Chondrocyte (in vitro differentiated cells): Measurements from ENCODE around the gene ALDH3A2. TPM values are rescaled to one million over a fixed set of nuclear protein-coding genes. Genes with fewer than 3 reads are reported as not detected.
"Not testable (repeated sequence)": the region's sequence is repeated elsewhere in the genome, so short reads cannot be mapped to it uniquely, and the experiment has no call there.

Experiments used
- DNase-seq: peaks from one replicate; pipeline ENCODE4 v3.0.0; 2021; ENCODE audit warnings: mixed read lengths, low spot score
- H3K27ac Mint-ChIP-seq: one replicate; pipeline ENCODE4 v1.8.0; 2021; ENCODE audit warnings: mild to moderate bottlenecking, moderate library complexity, mixed read lengths; ENCODE audit not compliant: unreplicated experiment
- H3K27me3 Mint-ChIP-seq: 2 replicates; pipeline ENCODE4 v1.8.0; 2021; ENCODE audit warnings: low read depth, mixed read lengths
- H3K36me3 Mint-ChIP-seq: 2 replicates; pipeline ENCODE4 v1.8.0; 2021; ENCODE audit warnings: low read depth, mixed read lengths
- H3K4me1 Mint-ChIP-seq: 2 replicates; pipeline ENCODE4 v1.8.0; 2021; ENCODE audit warnings: low read depth, mild to moderate bottlenecking, mixed read lengths
- H3K4me3 Mint-ChIP-seq: one replicate; pipeline ENCODE4 v1.8.0; 2021; ENCODE audit warnings: mild to moderate bottlenecking, moderate library complexity, mixed read lengths; ENCODE audit not compliant: unreplicated experiment
- H3K9me3 Mint-ChIP-seq: 2 replicates; pipeline ENCODE4 v1.8.0; 2021; ENCODE audit warnings: low read depth, mixed read lengths
- total RNA-seq: library from RNA; stranded (reverse); gene quantifications from 3 replicates; pipeline ENCODE4 v1.2.1, GENCODE V29; 2021
- TF ChIP-seq, protein P1 (sequence below): fragments of 200-600 bp; sonication (generic); IDR thresholded peaks from 2 replicates; pipeline ENCODE4 v1.5.0; 2021; ENCODE audit warnings: antibody characterized with exemption, mild to moderate bottlenecking, moderate library complexity

Gene ALDH3A2
- total RNA-seq, 1 donor from 2014 or later, result 26.5 TPM

DNA sequence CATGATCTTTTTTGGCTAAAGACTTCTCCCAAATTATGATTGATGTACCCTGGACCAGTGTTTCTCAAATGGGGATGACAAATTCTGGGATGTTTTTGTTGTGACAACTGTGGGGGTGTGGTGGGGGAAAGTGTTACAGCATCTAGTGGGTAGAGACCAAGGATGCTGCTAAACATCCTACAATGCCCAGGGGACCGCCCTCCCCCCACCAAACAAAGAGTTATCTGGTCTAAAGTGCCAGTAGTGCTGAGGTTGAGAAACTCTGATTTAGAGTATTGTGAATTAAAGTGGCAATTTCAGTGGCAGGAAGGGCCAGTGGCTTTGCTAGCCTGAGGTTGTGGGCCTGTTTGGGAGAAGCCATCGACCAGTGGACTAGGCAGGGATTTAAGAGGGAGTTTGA lies 34.6 kb downstream of the ALDH3A2 start:
- H3K4me1 Mint-ChIP-seq, result peaks cover 6% of the 10 kb centered on the region
- TF ChIP-seq, protein P1, sequence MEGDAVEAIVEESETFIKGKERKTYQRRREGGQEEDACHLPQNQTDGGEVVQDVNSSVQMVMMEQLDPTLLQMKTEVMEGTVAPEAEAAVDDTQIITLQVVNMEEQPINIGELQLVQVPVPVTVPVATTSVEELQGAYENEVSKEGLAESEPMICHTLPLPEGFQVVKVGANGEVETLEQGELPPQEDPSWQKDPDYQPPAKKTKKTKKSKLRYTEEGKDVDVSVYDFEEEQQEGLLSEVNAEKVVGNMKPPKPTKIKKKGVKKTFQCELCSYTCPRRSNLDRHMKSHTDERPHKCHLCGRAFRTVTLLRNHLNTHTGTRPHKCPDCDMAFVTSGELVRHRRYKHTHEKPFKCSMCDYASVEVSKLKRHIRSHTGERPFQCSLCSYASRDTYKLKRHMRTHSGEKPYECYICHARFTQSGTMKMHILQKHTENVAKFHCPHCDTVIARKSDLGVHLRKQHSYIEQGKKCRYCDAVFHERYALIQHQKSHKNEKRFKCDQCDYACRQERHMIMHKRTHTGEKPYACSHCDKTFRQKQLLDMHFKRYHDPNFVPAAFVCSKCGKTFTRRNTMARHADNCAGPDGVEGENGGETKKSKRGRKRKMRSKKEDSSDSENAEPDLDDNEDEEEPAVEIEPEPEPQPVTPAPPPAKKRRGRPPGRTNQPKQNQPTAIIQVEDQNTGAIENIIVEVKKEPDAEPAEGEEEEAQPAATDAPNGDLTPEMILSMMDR, result no peak
- no peak overlapping the region for H3K4me3 Mint-ChIP-seq
- H3K27me3 Mint-ChIP-seq, result no peaks in the 10 kb centered on the region
- DNase-seq, result no peak
- peaks cover 5% of the 10 kb centered on the region for H3K9me3 Mint-ChIP-seq
- no peak overlapping the region for H3K27ac Mint-ChIP-seq
- peaks cover 8% of the 10 kb centered on the region for H3K36me3 Mint-ChIP-seq

DNA sequence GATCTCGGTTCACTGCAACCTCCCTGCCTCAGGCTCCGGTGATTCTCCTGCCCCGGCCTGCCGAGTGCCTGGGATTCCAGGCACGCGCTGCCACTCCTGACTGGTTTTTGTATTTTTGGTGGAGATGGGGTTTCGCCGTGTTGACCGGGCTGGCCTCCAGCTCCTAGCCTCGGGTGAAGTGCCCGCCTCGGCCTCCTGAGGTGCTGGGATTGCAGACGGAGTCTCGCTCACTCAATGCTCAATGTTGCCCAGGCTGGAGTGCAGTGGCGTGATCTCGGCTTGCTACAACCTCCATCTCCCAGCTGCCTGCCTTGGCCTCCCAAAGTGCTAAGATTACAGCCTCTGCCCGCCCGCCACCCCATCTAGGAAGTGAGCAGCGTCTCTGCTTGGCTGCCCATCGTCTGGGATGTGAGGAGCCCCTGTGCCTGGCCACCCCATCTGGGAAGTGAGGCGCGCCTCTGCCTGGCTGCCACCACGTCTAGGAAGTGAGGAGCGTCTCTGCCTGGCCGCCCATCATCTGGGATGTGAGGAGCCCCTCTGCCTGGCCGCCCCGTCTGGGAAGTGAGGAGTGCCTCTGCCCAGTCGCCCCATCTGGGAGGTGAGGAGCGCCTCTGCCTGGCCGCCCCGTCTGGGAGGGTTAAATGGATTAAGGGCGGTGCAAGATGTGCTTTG lies 36.5 kb downstream of the ALDH3A2 start:
- DNase-seq, H3K36me3 Mint-ChIP-seq, H3K4me3 Mint-ChIP-seq, H3K9me3 Mint-ChIP-seq, H3K27ac Mint-ChIP-seq, H3K4me1 Mint-ChIP-seq, H3K27me3 Mint-ChIP-seq: not testable (repeated sequence)

- Mint-ChIP-seq H3K27ac (no peak overlapping the region), H3K27me3 (no peaks in the 10 kb centered on the region), H3K4me1 (peaks cover 1% of the 10 kb centered on the region), H3K9me3 (peaks cover 10% of the 10 kb centered on the region), H3K4me3 (no peak overlapping the region), H3K36me3 (peaks cover 5% of the 10 kb centered on the region)
- TF ChIP-seq, protein P1, result no peak
- no peak for DNase-seq
Observed at GRCh38 chr17:19686400-19687090, 38.0 kb downstream of the ALDH3A2 start.

GRCh38 chr17:19702217-19702641 lies 53.7 kb downstream of the ALDH3A2 start:
- H3K36me3 Mint-ChIP-seq, result no peaks in the 10 kb centered on the region
- no peaks in the 10 kb centered on the region for H3K27me3 Mint-ChIP-seq
- peaks cover 11% of the 10 kb centered on the region for H3K4me1 Mint-ChIP-seq
- no peak for DNase-seq
- TF ChIP-seq, protein P1, result no peak
- H3K9me3 Mint-ChIP-seq, result no peaks in the 10 kb centered on the region
- H3K4me3 Mint-ChIP-seq, result no peak overlapping the region
- H3K27ac Mint-ChIP-seq, result no peak overlapping the region

DNA sequence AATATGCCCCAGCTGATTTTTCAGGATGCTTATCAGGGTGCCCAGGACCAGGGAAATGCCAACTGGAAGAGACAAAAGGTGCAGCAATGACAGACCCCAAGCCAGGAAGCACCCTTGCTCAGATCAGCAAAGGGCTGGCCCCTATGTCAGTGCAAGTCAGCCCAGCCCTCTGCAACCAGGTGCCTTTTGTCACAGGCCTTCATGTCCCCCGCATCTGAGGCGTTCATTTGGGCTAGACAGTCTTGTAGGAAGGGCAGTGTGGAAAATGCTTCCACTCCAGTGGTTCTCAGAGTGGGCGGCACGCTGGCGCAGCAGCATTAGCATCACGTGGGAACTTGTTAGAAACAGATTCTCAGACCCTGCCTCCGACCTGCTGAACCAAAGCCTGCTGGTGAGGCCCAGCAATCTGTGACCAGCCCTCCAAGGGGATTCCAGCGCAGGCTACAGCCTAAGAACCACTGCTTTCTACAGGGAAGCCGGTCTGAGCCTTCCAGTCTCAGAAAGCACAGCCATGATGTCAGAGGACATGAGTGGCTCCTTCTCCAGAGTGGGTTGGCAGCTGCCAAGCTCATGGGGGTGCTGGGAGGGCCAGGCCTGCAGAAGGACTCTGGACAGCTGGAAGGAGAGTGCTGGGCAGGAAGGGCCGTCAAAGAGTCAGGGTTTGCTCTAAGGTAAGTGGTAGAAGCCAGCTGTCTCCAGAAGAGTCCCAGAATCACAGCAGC lies 54.7 kb downstream of the ALDH3A2 start:
- Mint-ChIP-seq H3K9me3 (no peaks in the 10 kb centered on the region), H3K4me1 (peaks cover 11% of the 10 kb centered on the region), H3K36me3 (no peaks in the 10 kb centered on the region), H3K27me3 (no peaks in the 10 kb centered on the region), H3K27ac (no peak overlapping the region), H3K4me3 (no peak overlapping the region)
- DNase-seq, result no peak
- TF ChIP-seq, protein P1, result no peak
